Ramos (cell line): ENCODE data around the gene HES3.

ENCODE experiments used
- in situ Hi-C: fragments of 300-500 bp; cut with MboI; formaldehyde crosslinking; loops from one replicate; pipeline ENCODE4 v1.14.3; 2022; ENCODE audit warnings: low sequenced_read_pairs; ENCODE audit not compliant: unreplicated experiment

The HES3 gene

GRCh38 chr1:6259491-6260362, 15.7 kb downstream of the HES3 start:
- in situ Hi-C loops: no loop called here

GRCh38 chr1:6260433-6260934, 16.5 kb downstream of the HES3 start:
- in situ Hi-C loops: no loop called here

- in situ Hi-C loops: no loop called here
Observed at GRCh38 chr1:6260961-6261614, 17.1 kb downstream of the HES3 start, which contains the start of gene GPR153. GPR153 (minus strand) TSS chr1:6261098; CDS start chr1:6254905, 6,193 bp downstream.

- in situ Hi-C loops: no loop called here
Observed at GRCh38 chr1:6261615-6261995, 17.6 kb downstream of the HES3 start.

GRCh38 chr1:6262555-6263420, 18.8 kb downstream of the HES3 start:
- in situ Hi-C loops: no loop called here

GRCh38 chr1:6263716-6264115, 19.7 kb downstream of the HES3 start:
- in situ Hi-C loops: no loop called here

- in situ Hi-C loops: no loop called here
Observed at GRCh38 chr1:6265151-6265550, 21.2 kb downstream of the HES3 start.

GRCh38 chr1:6266641-6267040, 22.7 kb downstream of the HES3 start:
- in situ Hi-C loops: no loop called here

GRCh38 chr1:6267686-6268322, 23.8 kb downstream of the HES3 start:
- in situ Hi-C loops: no loop called here

GRCh38 chr1:6268415-6268814, 24.4 kb downstream of the HES3 start:
- in situ Hi-C loops: no loop called here

GRCh38 chr1:6269296-6269695, 25.3 kb downstream of the HES3 start:
- in situ Hi-C loops: no loop called here

- in situ Hi-C loops: no loop called here
Observed at GRCh38 chr1:6269720-6270400, 25.9 kb downstream of the HES3 start.

GRCh38 chr1:6270401-6270800, 26.4 kb downstream of the HES3 start:
- in situ Hi-C loops: no loop called here

- in situ Hi-C loops: no loop called here
Observed at GRCh38 chr1:6271006-6271405, 27.0 kb downstream of the HES3 start.

- in situ Hi-C loops: no loop called here
Observed at GRCh38 chr1:6271554-6271953, 27.6 kb downstream of the HES3 start.

- in situ Hi-C loops: no loop called here
Observed at GRCh38 chr1:6272452-6272851, 28.5 kb downstream of the HES3 start.

GRCh38 chr1:6272868-6273267, 28.9 kb downstream of the HES3 start:
- in situ Hi-C loops: no loop called here

GRCh38 chr1:6273380-6273891, 29.5 kb downstream of the HES3 start:
- in situ Hi-C loops: no loop called here

GRCh38 chr1:6274102-6274501, 30.1 kb downstream of the HES3 start:
- in situ Hi-C loops: no loop called here
